HepG2 (cell line): Measurements from ENCODE around the gene SPTSSA.

Experiments
- KDM1A ChIP-seq: IDR thresholded peaks from 2 replicates; pipeline ENCODE4 v1.6.1; 2016; ENCODE audit warnings: missing compliant biosample characterization
- SIX1 ChIP-seq: sonication (generic); formaldehyde crosslinking; IDR thresholded peaks from 2 replicates; pipeline ENCODE4 v1.4.0; 2020; ENCODE audit warnings: missing genetic modification reagents, borderline replicate concordance
- TF ChIP-seq, protein P1 (sequence below): sonication (generic); formaldehyde crosslinking; IDR thresholded peaks from 2 replicates; pipeline ENCODE4 v1.5.0; 2020; ENCODE audit warnings: mild to moderate bottlenecking, missing genetic modification reagents, moderate library complexity

DNA sequence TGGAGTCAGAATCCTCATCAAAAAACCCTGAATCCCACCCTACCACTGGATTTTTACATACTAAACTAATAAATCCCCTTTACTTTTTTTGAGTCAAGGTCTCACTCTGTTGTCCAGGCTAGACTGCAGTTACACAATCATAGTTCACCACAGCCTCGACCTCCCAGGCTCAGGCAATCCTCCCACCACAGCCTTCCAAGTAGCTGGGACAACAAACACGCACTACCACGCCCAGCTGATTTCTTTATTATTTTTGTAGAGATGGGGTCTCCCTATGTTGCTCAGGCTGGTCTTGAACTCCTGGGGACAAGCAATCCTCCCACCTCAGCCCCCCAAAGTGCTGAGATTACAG, 24.3 kb downstream of the SPTSSA start:
- TF ChIP-seq, protein P1, sequence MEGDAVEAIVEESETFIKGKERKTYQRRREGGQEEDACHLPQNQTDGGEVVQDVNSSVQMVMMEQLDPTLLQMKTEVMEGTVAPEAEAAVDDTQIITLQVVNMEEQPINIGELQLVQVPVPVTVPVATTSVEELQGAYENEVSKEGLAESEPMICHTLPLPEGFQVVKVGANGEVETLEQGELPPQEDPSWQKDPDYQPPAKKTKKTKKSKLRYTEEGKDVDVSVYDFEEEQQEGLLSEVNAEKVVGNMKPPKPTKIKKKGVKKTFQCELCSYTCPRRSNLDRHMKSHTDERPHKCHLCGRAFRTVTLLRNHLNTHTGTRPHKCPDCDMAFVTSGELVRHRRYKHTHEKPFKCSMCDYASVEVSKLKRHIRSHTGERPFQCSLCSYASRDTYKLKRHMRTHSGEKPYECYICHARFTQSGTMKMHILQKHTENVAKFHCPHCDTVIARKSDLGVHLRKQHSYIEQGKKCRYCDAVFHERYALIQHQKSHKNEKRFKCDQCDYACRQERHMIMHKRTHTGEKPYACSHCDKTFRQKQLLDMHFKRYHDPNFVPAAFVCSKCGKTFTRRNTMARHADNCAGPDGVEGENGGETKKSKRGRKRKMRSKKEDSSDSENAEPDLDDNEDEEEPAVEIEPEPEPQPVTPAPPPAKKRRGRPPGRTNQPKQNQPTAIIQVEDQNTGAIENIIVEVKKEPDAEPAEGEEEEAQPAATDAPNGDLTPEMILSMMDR (CRISPR knock-in tag): no peak
- no peak; the same call in 1 of the 2 replicates for TF ChIP-seq KDM1A (CRISPR knock-in tag)
- no peak for TF ChIP-seq SIX1 (CRISPR knock-in tag)
